Endometrial microvascular endothelial cells (primary cell): ENCODE data around the gene SLC25A44. TPM values are rescaled to one million over a fixed set of nuclear protein-coding genes. Genes with fewer than 3 reads are reported as not detected.
"Not testable (repeated sequence)": the region's sequence is repeated elsewhere in the genome, so short reads cannot be mapped to it uniquely, and the experiment has no call there.

Source experiments
- in situ Hi-C: cut with HindIII; loops from 2 replicates; pipeline ENCODE4 v1.10.0; 2017; ENCODE audit warnings: low sequenced_read_pairs, low pct_unique_long_range_greater_than_20kb; ENCODE audit errors: inconsistent ontology term
- total RNA-seq: library from RNA; depleted of rRNA; stranded (reverse); fragments of >200 nt; gene quantifications from one replicate; pipeline ENCODE4 v1.2.3, GENCODE V29; 2015; ENCODE audit errors: inconsistent ontology term

Gene SLC25A44
- total RNA-seq, 1 donor from 2014 or later = 22.6 TPM

GRCh38 chr1:156195853-156196252 lies 1.9 kb downstream of the SLC25A44 start:
- in situ Hi-C loops = no loop called here

- in situ Hi-C loops = no loop called here
Observed at GRCh38 chr1:156196445-156196844, 2.5 kb downstream of the SLC25A44 start.

DNA sequence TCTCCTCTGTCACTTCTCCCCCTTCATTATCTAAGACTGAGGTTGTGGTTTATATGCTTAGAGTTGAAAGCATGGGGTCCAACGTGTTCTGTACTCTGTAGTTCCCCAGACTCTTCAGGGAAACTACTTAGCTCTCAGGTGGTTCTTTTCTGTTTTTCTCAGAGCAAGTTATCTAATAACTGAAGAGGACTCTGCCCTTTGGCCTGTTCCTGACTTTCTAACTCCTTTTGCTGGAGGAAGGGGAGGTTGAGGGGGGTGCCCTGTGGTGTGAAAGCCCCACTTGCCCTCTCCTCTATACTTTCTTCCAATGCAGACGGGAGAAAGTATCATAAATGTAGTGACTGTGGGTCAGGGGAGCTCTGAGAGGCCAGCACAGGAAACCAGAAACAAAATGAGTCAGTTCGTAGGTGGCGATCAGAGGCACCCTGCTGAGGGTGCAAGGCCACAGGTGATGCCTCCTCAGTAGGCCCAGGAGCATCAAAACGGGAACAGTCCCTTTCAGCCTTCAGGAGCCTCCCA lies 5.0 kb downstream of the SLC25A44 start:
- in situ Hi-C loops = no loop called here

DNA sequence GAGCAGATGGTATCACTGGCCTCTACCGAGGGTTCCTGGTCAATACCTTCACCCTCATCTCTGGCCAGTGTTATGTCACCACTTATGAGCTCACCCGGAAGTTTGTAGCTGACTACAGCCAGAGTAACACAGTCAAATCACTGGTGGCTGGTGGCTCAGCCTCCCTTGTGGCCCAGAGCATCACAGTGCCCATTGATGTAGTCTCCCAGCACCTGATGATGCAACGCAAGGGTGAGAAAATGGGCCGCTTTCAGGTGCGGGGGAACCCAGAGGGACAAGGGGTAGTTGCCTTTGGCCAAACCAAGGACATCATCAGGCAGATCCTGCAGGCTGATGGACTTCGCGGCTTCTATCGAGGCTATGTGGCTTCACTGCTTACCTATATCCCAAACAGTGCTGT lies 6.1 kb downstream of the SLC25A44 start:
- in situ Hi-C loops = no loop called here

DNA sequence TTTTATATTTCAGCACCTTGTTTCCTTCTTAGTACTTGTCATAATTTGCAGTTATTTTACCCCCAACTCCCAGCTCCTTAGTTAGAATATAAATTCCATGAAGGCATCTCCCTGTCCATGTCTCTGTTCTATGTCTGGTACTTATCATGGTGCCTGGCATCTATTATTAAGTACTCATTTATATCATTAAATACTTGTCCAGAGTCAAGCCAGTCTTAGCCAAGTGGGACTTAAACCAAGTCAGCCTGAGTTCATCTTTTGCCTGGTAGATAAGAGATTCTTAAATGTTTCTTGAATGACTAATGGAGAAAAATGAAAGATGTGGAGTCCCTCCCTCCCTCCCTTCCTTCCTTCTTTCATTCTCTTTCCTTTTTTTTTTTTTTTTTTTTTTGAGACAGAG lies 9.4 kb downstream of the SLC25A44 start:
- in situ Hi-C loops = no loop called here

DNA sequence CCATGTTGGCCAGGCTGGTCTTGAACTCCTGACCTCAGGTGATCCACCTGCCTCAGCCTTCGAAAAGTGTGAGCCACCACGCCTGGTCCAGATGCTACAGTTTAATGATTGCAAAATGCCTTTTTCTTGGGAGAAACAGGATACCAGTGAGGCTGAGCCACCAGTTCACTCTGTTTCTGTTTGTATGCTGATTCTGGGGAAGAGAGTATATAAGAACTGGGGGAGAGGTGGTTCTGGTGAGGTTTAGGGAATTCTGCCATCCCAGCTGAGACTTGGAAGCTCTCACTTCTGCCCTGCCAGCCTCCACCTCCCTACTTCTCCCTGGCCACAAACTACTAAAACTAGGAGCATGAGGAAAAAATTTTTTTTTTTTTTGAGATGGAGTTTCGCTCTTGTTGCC lies 10.8 kb downstream of the SLC25A44 start:
- in situ Hi-C loops = no loop called here

GRCh38 chr1:156211243-156211642 lies 17.3 kb downstream of the SLC25A44 start:
- in situ Hi-C loops = no loop called here

DNA sequence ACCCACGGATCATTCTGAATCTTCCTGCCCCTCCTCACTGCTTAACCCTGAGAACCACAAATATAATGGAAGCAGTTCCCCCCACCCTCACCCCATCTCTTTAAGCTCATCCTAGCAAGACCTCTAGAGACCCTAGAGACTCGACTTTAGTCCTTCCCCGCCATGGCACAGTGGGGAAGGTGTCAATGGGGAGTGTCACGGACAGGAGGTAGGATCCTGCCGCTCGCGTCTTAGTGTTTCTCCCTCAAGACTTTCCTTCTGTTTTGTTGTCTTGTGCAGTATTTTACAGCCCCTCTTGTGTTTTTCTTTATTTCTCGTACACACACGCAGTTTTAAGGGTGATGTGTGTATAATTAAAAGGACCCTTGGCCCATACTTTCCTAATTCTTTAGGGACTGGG lies 18.2 kb downstream of the SLC25A44 start:
- in situ Hi-C loops = no loop called here

DNA sequence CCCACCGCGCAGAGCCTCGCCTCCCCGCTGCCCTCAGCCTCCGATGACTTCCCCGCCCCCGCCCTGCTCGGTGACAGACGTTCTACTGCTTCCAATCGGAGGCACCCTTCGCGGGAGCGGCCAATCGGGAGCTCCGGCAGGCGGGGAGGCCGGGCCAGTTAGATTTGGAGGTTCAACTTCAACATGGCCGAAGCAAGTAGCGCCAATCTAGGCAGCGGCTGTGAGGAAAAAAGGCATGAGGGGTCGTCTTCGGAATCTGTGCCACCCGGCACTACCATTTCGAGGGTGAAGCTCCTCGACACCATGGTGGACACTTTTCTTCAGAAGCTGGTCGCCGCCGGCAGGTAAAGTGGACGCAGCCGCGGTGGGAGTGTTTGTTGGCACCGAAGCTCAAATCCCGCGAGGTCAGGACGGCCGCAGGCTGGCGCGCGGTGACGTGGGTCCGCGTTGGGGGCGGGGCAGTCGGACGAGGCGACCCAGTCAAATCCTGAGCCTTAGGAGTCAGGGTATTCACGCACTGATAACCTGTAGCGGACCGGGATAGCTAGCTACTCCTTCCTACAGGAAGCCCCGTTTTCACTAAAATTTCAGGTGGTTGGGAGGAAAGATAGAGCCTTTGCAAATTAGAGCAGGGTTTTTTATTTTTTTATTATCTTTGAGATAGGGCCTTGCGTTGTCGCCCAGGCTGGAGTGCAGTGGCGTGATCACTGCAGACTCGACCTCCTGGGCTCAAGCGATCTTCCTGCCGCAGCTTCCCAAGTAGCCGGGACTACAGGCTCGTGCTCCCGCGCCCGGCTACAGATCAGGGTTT lies 19.1 kb downstream of the SLC25A44 start, which contains the start of gene PMF1:
Gene PMF1, plus strand, starts transcription at position 175 of the 811 bp plus-strand sequence. Its CDS starts 9 bp downstream, at position 184.
- in situ Hi-C loops = no loop called here

DNA sequence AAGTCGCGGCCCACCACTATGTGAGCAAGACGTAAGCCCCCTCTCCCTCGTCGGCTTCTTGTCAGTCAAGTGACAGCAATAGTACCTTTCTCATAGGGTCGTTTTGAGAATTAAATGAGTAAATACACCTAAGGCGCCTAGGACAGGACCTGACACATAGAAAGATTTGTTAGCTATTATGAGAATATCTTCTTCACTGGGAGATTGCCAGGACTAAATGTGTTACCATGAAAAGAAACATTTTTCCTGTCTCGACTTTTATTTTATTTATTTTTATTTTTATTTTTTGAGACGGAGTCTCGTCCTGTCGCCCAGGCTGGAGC lies 19.7 kb downstream of the SLC25A44 start:
- in situ Hi-C loops = no loop called here

DNA sequence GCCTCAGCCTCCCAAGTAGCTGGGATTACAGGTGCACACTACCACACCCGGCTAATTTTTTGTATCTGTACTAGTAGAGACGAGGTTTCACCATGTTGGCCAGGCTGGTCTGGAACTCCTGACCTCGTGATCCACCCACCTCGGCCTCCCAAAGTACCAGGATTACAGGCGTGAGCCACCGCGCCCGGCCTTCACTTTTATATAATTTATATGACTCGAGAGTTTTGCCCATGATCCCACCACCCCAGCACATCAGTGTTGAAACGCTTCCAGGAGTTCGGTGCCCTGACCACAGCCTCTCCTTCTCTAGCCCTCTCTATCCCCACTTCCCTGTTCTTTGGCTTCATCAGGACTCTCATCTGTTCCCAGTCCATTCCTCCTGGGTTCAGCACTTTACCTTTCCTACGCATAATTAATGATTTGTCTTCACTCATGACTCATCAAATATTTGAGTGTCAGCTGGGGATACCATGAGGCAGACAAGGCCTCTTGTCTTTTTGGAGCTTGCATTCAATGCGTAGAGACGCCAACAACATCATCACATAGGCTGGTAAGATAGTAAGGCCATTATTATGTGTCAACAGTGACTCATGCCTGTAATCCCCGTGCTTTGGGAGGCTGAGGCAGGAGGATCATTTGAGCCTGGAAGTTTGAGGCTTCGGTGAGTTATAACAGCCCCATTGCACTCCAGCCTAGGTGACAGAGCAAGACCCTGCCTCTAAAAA lies 20.3 kb downstream of the SLC25A44 start:
- in situ Hi-C loops = no loop called here

- in situ Hi-C loops = not testable (repeated sequence)
Observed at GRCh38 chr1:156216361-156217086, 22.6 kb downstream of the SLC25A44 start.

- in situ Hi-C loops = no loop called here
Observed at GRCh38 chr1:156217871-156218270, 24.0 kb downstream of the SLC25A44 start.

DNA sequence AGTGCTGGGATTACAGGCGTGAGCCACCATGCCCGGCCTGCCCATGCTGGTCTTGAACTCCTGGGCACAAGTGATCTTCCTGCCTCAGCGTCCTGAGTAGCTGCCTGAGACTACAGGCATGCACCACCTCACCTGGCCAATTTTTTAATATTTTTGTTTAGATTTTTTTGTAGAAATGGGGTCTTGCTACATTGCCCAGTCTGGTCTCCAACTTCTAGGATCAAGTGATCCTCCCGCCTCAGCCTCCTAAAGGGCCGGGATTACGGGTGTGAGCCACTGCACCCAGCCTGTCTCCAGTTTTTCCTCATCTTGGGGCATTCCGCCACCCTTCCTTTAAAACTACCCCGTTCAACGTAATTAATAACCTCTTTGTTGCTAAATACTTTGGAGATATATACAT lies 26.3 kb downstream of the SLC25A44 start:
- in situ Hi-C loops = no loop called here

GRCh38 chr1:156221986-156222692 lies 28.2 kb downstream of the SLC25A44 start:
- in situ Hi-C loops = no loop called here

- in situ Hi-C loops = no loop called here
Observed at GRCh38 chr1:156225677-156226014, 31.7 kb downstream of the SLC25A44 start.

DNA sequence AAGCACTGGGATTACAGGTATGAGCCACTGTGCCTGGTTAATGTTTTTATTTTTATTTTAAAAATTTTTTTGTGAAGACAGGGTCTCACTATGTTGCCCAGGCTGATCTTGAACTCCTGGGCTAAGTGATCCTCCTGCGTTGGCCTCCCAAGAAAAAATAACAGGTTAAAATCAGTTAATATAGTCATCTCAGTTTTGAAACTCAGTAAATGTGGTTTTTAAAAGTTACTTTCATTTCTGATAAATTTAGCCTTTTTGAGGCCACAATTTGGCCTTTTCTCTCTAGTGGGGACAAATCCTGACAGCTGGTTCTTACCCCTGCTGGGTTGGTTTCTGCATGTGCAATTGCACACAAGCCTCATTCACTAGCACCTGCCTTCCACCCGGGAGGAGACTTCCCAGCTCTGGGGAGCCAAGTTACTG lies 32.2 kb downstream of the SLC25A44 start:
- in situ Hi-C loops = no loop called here

- in situ Hi-C loops = no loop called here
Observed at GRCh38 chr1:156226782-156227181, 32.9 kb downstream of the SLC25A44 start.

GRCh38 chr1:156228501-156228900 lies 34.6 kb downstream of the SLC25A44 start:
- in situ Hi-C loops = no loop called here
